Neural cell (in vitro differentiated cells): ENCODE results near the gene ZNF324.

Experiments used
- CTCF ChIP-seq: fragments of 450-650 bp; IDR thresholded peaks from 2 replicates; pipeline ENCODE4 v1.5.1; 2014; ENCODE audit warnings: antibody characterized with exemption, mild to moderate bottlenecking, moderate library complexity; ENCODE audit not compliant: poor library complexity, severe bottlenecking
- EP300 ChIP-seq: fragments of 450-650 bp; conservative IDR thresholded peaks from 2 replicates; pipeline ENCODE4 v1.6.1; 2014; ENCODE audit warnings: antibody characterized with exemption, mild to moderate bottlenecking, moderate library complexity; ENCODE audit not compliant: poor library complexity, severe bottlenecking
- POLR2AphosphoS5 ChIP-seq: IDR thresholded peaks from 2 replicates; pipeline ENCODE4 v1.6.1; 2012
- RAD21 ChIP-seq: fragments of 450-650 bp; conservative IDR thresholded peaks from 2 replicates; pipeline ENCODE4 v1.6.1; 2014; ENCODE audit warnings: antibody characterized with exemption, mild to moderate bottlenecking, moderate library complexity
- SMC3 ChIP-seq: fragments of 450-650 bp; conservative IDR thresholded peaks from 2 replicates; pipeline ENCODE4 v1.6.1; 2014; ENCODE audit warnings: antibody characterized with exemption, mild to moderate bottlenecking, moderate library complexity; ENCODE audit not compliant: poor library complexity

- TF ChIP-seq SMC3 (no peak), CTCF (no peak), EP300 (no peak), POLR2AphosphoS5 (no peak), RAD21 (no peak)
These were observed 48.4 kb downstream of the ZNF324 start for GRCh38 chr19:58515259-58515658.
